Body of pancreas (tissue), 4 donors: ENCODE results near the gene LSG1.

ENCODE experiments used
- POLR2A ChIP-seq, 3 donors: fragments of 450-650 bp; IDR thresholded peaks; one replicate each; pipeline ENCODE4 v1.6.1; 2016; ENCODE audit warnings: antibody characterized with exemption in 3 of 3, mild to moderate bottlenecking in 2 of 3
- TF ChIP-seq, protein P1 (sequence below), 7 experiments: fragments of 450-650 bp in 4 of 7; fragments of 200-600 bp in 3 of 7; sonication (generic) in 3 of 7; IDR thresholded peaks; one replicate each; pipeline ENCODE4 v1.5.1; 2016 to 2019; ENCODE audit warnings: antibody characterized with exemption in 7 of 7

DNA sequence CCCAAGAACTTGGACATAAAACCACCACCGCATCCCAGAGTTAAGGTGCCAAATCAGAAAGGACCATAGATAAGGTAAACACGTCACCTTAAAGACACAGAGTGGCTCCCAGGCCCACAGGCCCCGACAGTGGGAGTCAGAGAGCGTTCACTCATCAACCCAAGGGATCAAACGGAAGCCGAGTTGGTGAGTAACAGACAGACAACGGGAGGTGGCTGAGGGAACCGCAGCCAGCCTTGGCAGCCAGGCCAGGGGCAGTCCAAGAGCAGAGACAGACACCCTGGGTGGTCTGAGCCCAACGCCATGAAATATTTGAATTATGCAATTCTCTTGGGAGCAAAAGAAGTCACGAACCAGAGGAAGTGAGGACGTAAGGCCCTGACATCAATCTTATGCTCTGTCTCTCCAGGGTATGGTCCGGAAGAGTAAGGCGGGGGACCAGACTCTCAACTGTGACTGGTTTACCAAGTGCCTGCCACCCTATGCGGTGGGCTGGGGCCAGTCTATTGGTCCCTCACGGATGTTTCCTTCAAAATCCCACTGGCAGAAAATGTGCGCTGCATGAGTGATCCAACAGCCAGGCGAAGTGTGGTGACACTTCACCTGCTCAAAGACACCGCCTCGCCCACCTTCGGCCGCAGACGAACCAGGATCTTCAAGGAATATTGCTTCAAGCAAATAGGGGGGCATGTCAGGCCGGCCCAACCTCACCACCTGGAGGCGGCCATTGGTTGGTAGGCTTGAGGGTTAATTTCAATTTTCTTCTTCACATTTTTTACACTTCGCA lies 73.0 kb downstream of the LSG1 start:
- TF ChIP-seq, protein P1, sequence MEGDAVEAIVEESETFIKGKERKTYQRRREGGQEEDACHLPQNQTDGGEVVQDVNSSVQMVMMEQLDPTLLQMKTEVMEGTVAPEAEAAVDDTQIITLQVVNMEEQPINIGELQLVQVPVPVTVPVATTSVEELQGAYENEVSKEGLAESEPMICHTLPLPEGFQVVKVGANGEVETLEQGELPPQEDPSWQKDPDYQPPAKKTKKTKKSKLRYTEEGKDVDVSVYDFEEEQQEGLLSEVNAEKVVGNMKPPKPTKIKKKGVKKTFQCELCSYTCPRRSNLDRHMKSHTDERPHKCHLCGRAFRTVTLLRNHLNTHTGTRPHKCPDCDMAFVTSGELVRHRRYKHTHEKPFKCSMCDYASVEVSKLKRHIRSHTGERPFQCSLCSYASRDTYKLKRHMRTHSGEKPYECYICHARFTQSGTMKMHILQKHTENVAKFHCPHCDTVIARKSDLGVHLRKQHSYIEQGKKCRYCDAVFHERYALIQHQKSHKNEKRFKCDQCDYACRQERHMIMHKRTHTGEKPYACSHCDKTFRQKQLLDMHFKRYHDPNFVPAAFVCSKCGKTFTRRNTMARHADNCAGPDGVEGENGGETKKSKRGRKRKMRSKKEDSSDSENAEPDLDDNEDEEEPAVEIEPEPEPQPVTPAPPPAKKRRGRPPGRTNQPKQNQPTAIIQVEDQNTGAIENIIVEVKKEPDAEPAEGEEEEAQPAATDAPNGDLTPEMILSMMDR (IDR thresholded peaks at IDR 0.05): no peak
- no peak for TF ChIP-seq POLR2A (IDR thresholded peaks at IDR 0.05)
